Esophagus mucosa (tissue), 1 donor: Measurements from ENCODE around the gene SPR. TPM values are rescaled to one million over a fixed set of nuclear protein-coding genes. Genes with fewer than 3 reads are reported as not detected.

Source experiments
- ATAC-seq: fragments of 200-7000 bp; cut with Tn5 transposase; one replicate; pipeline ENCODE4 v1.9.1; 2020
- total RNA-seq: library from RNA; stranded (reverse); gene quantifications from one replicate; pipeline ENCODE4 v1.2.4, GENCODE V29; 2023
- donor health status: DM: yes; HTN: yes; CAD: no.

Gene SPR
- total RNA-seq, 1 donor from 2014 or later = 16.1 TPM

GRCh38 chr2:72933207-72933606, 46.0 kb downstream of the SPR start:
- ATAC-seq = no peak

GRCh38 chr2:72933646-72934151, 46.5 kb downstream of the SPR start:
- ATAC-seq = no peak

- peak; percentile 74 for ATAC-seq
Measured at GRCh38 chr2:72934683-72935610, 47.7 kb downstream of the SPR start.

- no peak for ATAC-seq
Measured at GRCh38 chr2:72935611-72935957, 48.4 kb downstream of the SPR start.

GRCh38 chr2:72936660-72937355, 49.6 kb downstream of the SPR start:
- ATAC-seq = no peak

GRCh38 chr2:72937356-72937669, 50.1 kb downstream of the SPR start:
- ATAC-seq = peak; percentile 79

GRCh38 chr2:72938455-72938854, 51.2 kb downstream of the SPR start:
- no peak for ATAC-seq

- ATAC-seq = no peak
Measured at GRCh38 chr2:72940361-72940760, 53.2 kb downstream of the SPR start.

GRCh38 chr2:72940786-72941185, 53.6 kb downstream of the SPR start:
- ATAC-seq = no peak

Other genes starting within 250 kb of the SPR start
- 31.6 TPM for gene EXOC6B, start 61.4 kb upstream of the SPR start, total RNA-seq
- gene EMX1, start 30.1 kb downstream of the SPR start, total RNA-seq = not detected
- gene SFXN5, start 184.3 kb downstream of the SPR start, total RNA-seq = 12.2 TPM
- gene RAB11FIP5, start 225.5 kb downstream of the SPR start, total RNA-seq = 10.4 TPM